ENCODE measurements around the gene LCT.
"Not testable (repeated sequence)": the region's sequence is repeated elsewhere in the genome, so short reads cannot be mapped to it uniquely, and the experiment has no call there.

Gene LCT

GRCh38 chr2:135796606-135797005, 40.4 kb downstream of the LCT start:
- no peak for DNase-seq

DNA sequence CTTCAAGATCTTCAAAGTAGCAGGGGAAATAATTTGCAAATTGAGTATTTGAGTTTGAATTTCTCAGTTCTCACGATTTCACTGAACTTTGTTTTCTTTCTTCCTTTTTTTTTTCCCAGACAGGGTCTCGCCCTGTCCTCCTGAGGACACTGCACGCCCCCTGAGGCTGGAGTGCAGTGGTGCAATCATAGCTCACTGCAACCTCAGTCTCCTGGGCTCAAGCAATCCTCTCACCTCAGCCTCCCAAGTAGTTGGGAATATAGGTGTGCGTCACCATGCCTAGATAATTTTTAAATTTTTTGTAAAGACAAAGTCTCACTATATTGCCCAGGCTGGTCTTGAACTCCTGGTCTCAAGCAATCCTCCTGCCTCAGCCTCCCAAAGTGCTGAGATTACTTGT, 41.3 kb downstream of the LCT start:
- DNase-seq: not testable (repeated sequence)

GRCh38 chr2:135792401-135793150, 44.4 kb downstream of the LCT start:
- no peak for DNase-seq

DNA sequence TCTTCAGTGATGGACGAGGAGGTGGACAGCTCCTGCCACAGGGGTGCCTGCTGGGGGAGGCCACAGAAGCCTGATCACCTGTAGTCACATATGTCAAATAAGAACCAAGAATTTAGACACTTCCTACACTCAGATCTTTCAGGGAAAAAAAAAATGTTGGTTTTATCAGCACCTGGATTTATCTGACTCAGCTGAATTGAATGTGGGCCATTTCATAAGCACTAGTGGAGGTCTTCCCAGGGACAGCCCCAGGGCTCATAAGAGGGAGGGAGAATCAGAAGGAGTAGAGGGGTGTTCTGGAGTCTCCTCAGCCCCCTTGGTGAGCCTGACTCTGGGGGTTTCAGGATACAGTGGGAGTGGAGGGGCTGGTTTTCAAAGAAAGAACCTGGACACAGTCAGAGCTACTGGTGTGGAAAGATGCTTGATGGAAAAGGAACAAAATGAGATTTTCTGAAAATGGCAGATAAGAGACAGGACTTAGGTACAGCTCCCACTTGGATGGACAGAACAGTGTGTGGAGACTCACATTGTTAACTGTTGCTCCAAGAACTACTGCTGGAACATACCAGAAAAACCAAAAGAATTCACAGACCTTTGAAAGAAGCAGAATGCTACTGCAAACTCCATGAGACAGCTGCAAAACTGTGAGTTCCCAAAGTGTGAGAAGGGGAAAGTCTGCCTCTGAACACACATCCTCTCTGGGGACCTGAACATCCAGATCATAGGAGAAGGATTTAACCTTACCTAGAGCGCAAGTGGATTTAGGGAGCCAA, 45.4 kb downstream of the LCT start:
- DNase-seq: no peak

DNA sequence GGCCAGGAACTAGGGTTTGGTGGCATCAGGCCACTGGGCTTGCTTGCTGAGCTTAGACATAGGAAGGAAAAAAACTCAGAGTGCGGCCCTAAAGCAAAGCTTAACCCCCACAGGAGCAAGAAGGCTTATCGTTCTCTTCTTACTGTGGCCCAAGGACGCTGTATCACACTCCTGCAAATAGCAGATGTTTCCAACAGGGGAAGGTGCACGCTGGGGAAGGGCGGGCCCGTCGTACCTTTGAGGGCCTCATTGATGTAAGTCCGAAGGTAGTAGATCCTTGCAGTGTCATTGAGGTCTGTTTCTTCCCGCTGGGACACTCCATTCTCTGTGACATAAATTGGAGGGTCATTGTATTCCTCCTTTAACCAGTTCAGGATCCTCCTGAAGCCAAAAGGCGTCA, 46.6 kb downstream of the LCT start:
- DNase-seq: no peak

DNA sequence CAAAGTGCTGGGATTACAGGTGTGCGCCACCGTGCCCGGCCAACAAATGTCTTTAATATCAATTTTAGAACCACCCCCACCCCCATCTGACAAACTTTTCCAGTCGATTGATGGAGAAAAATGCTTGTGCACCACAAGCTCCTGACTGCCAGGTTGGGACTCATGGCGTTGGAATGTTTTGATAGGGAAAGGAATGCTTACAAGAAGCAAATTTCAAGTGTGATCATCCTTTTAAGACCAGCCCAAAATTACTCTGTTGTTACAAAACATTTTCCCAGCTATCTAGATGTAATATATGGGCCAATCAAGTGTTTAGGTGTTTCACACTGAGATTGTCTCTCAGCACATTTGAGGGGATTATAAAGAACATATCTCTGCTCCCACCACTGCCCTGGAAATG, 50.2 kb downstream of the LCT start:
- DNase-seq: no peak

- no peak for DNase-seq
Observed at GRCh38 chr2:135785032-135785431, 52.0 kb downstream of the LCT start.

- DNase-seq: no peak
Observed at GRCh38 chr2:135783439-135783838, 53.5 kb downstream of the LCT start.

DNA sequence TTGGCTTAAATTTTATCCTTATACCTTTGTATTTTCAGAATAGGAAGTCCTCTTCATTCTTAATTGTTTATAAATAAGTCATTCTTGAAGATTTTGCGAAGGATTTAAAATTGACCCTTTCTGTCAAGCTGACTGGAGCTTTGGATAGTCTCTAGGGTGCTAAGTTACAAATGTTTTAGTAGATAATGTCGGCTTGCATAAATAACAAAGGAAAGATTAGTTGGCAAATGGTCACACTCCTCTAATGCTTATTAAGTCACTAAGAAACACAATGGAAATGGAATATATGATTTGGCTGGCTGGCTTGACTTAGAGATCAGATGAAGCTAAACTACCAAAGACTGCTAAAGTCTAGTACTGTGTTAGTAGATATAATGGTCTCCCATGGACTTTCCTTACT, 54.8 kb downstream of the LCT start:
- DNase-seq: no peak

GRCh38 chr2:135776367-135776766, 60.6 kb downstream of the LCT start:
- no peak for DNase-seq

GRCh38 chr2:135775420-135775819, 61.6 kb downstream of the LCT start:
- DNase-seq: no peak

GRCh38 chr2:135773917-135774316, 63.1 kb downstream of the LCT start:
- no peak for DNase-seq

DNA sequence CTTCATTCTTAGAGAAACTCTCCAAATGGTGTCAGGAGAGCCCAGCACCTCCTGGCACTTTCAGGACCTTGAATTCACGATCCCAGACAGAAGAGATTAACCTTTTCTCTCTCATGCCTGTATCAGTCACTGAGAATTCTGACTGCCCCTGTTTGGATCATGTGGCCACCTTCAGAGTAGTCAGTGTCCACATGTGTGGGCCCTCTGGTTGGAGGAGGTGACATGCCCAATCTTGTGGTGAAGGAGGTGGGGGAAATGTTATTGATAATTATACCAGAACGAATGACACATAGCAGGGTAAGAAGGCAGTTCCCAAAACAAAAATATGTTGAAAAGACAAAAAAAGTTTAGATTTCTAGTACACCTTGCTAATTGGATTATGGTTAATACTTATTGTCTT, 63.7 kb downstream of the LCT start:
- DNase-seq: no peak

DNA sequence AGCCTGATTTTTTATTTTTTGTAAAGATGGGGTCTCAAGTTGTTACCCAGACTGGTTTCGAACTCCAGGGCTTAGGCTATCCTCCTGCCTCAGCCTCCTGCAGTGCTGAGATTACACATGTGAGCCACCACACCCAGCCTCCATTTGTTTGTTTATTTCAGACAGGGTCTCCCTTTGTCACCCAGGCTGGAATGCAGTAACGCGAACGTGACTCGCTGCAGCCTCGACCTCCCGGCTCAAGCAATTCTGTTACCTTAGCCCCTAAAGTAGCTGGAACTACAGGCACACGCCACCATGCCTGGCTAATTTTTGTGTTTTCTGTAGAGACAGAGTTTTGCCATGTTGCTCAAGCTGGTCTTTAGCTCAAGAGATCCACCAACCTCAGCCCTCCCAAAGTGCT, 68.1 kb downstream of the LCT start:
- DNase-seq: no peak

DNA sequence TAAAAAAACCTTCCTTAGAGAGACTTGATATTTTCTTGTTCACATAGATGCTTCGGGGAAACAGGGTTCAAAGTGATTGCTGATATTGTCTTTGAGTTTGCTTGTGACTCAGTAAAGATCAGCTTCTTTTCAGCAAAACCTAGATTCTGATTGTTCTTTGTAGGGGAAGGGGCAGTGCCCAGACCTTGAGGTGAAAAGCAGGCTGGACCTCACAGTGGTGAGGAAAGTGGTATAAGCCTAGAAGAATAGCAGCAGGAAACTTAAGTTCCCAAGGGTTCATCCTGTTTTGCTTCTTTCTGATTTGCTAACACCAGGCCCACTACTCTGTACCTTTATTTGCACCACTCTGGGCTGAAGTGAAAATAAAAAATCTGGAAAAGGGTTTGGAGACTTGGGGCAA, 74.5 kb downstream of the LCT start:
- no peak for DNase-seq

DNA sequence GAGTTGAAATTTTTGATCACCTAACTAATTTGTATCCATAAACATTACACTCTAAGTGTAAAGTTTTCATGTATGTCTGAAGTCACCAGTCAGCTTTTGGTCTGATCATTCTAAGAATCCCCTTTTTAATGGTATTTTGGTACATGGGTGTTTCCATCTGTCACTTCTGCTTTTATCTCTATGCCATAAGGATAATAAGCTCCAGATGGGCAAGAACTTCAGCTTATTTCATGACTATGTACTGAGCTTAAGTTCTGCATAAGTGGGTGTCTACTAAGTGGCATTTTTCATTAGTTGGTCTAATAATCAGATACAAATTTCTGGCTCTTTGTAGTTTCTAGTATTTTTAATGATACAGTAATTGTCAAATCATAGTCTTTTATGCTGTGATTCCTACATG, 75.0 kb downstream of the LCT start:
- no peak for DNase-seq

- no peak for DNase-seq
Observed at GRCh38 chr2:135756692-135757091, 80.3 kb downstream of the LCT start.

- no peak for DNase-seq
Observed at GRCh38 chr2:135755573-135755972, 81.4 kb downstream of the LCT start.

DNA sequence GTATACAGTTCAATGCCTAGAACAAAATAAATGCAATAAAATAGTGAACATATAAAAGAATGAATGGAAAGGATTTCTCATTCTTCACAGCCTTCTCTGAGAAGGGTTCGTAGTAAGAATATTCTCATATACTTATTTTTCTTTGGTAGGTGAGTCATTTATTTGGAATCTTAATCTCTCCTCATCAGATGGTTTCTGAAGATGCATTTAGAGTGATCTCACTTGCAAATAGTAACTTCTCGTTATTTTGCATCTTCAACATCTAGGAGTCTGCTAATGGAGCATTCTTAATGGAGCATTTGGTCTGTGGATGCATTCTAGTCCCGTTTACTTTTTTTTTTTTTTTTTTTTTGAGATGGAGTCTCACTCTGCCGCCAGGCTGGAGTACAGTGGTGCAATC, 91.4 kb downstream of the LCT start:
- no peak for DNase-seq

- peak; percentile 12 for DNase-seq
Observed at GRCh38 chr2:135744760-135745314, 92.1 kb downstream of the LCT start.

- DNase-seq: no peak
Observed at GRCh38 chr2:135743860-135744259, 93.1 kb downstream of the LCT start.

- no peak for DNase-seq
Observed at GRCh38 chr2:135742325-135742757, 94.6 kb downstream of the LCT start.

DNA sequence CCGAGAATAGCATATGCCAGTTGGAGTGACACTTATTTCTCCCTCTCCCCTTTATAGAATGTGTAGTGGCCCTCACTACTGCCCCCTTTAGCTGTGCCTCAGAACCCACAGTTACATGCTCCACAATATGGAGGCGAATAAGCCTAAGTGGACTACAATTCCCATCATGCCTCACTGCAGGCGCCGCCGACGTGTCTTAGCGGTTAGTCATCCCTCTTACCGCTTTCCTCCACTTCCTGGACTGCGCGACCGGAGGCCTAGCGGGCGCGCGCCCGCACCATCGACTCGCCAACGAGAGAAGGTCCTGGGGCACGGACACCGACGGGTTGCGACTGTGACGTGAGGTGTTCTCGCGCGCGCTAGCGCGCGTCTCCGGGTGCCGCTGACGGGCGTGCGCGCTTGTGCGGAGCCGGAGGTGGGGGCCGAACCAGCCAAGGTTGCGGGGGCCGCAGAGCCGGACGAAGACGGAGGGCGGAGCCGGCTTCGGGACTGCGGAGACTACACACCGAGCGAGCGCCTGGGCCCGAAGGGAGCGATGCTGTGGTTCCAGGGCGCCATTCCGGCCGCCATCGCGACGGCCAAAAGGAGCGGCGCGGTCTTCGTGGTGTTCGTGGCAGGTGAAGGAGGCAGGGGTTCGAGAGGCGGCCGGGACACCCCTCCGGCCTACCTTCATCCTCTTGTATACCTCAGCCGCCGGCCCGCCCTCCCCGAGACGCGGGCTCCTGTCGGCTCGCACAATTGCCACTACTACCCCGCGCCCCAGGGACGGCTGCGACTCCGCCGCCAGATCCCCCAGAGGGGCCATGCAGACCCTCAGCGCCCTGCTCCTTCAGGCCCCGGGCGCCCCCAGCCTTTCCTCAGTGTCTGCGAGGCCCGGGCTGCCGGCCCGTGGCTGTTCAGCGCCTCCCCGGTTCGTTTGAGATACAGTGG, 95.3 kb downstream of the LCT start, which contains the start of gene UBXN4:
UBXN4 (plus strand) TSS at position 461 of the 930 bp plus-strand sequence; CDS start at position 536, 75 bp downstream.
- DNase-seq: peak; percentile 97

Measured in NK-92 treated with Interleukin-12 subunit alpha and Interleukin-12 subunit beta, amount 100 ng/mL, for 24 hours (cell line).